Neuronal stem cell (in vitro differentiated cells): ENCODE data around the gene WDR87.

Experiments
- DNase-seq: peaks from one replicate; pipeline ENCODE4 v3.0.0-alpha.2; 2013; ENCODE audit warnings: low spot score
- H2AFZ ChIP-seq: one replicate; pipeline ENCODE4 v1.6.1; 2013; ENCODE audit warnings: mild to moderate bottlenecking, low read length, inconsistent platforms
- H2AK5ac ChIP-seq: 2 replicates; pipeline ENCODE4 v1.6.1; 2013; ENCODE audit warnings: low read depth, mild to moderate bottlenecking, inconsistent platforms, low read length, moderate library complexity, mixed read lengths
- H2BK120ac ChIP-seq: 2 replicates; pipeline ENCODE4 v1.6.1; 2013; ENCODE audit warnings: low read depth, mild to moderate bottlenecking, inconsistent platforms, low read length, moderate library complexity, mixed read lengths
- H2BK12ac ChIP-seq: one replicate; pipeline ENCODE4 v1.6.1; 2013; ENCODE audit warnings: low read length, inconsistent platforms
- H2BK15ac ChIP-seq: 2 replicates; pipeline ENCODE4 v1.6.1; 2013; ENCODE audit warnings: mild to moderate bottlenecking, low read length, inconsistent platforms, mixed read lengths
- H2BK5ac ChIP-seq: one replicate; pipeline ENCODE4 v1.6.1; 2013; ENCODE audit warnings: inconsistent platforms, mild to moderate bottlenecking, low read length, moderate library complexity
- H3K14ac ChIP-seq: one replicate; pipeline ENCODE4 v1.6.1; 2013; ENCODE audit warnings: low read length, inconsistent platforms
- H3K18ac ChIP-seq: 2 replicates; pipeline ENCODE4 v1.6.1; 2013; ENCODE audit warnings: low read length, inconsistent platforms
- H3K23ac ChIP-seq: 2 replicates; pipeline ENCODE4 v1.6.1; 2013; ENCODE audit warnings: low read depth, mild to moderate bottlenecking, mixed read lengths, low read length, inconsistent platforms; ENCODE audit not compliant: poor library complexity
- H3K27ac ChIP-seq: replicated peaks from 3 replicates; pipeline ENCODE4 v1.5.1; 2013; ENCODE audit warnings: low read length, inconsistent platforms
- H3K27me3 ChIP-seq, 3 experiments: 2 replicates each; pipeline ENCODE4 v1.6.1; 2013; ENCODE audit warnings: low read length in 3 of 3, mild to moderate bottlenecking in 2 of 3, inconsistent platforms in 1 of 3, low read depth in 1 of 3, mixed read lengths in 1 of 3, moderate library complexity in 1 of 3; ENCODE audit not compliant: control insufficient read depth in 3 of 3, insufficient read depth in 3 of 3
- H3K36me3 ChIP-seq, 2 donors: replicated peaks in 1 of 2; 2 replicates each; pipeline ENCODE4 v1.6.1; 2013; ENCODE audit warnings: low read length in 2 of 2; ENCODE audit not compliant: control insufficient read depth in 2 of 2, insufficient read depth in 2 of 2
- H3K4ac ChIP-seq: 2 replicates; pipeline ENCODE4 v1.6.1; 2013; ENCODE audit warnings: inconsistent platforms, mild to moderate bottlenecking, low read length, moderate library complexity
- H3K4me1 ChIP-seq, 2 donors: 1 replicate in 1 of 2; 2 replicates in 1 of 2; pipeline ENCODE4 v1.6.1; 2013; ENCODE audit warnings: low read length in 2 of 2, low read depth in 1 of 2; ENCODE audit not compliant: control insufficient read depth in 2 of 2, insufficient read depth in 1 of 2
- H3K4me2 ChIP-seq: one replicate; pipeline ENCODE4 v1.6.1; 2013; ENCODE audit warnings: mild to moderate bottlenecking, low read length, inconsistent platforms; ENCODE audit not compliant: insufficient read depth, poor library complexity, severe bottlenecking
- H3K4me3 ChIP-seq, 2 donors: 2 replicates each; pipeline ENCODE4 v1.5.1; 2013; ENCODE audit warnings: low read length in 2 of 2, mild to moderate bottlenecking in 2 of 2, inconsistent platforms in 1 of 2, moderate library complexity in 1 of 2
- H3K79me1 ChIP-seq: one replicate; pipeline ENCODE4 v1.6.1; 2013; ENCODE audit warnings: low read depth, mild to moderate bottlenecking, inconsistent platforms, low read length, moderate library complexity
- H3K9ac ChIP-seq: one replicate; pipeline ENCODE4 v1.6.1; 2013; ENCODE audit warnings: mild to moderate bottlenecking, low read depth, low read length, inconsistent platforms; ENCODE audit not compliant: poor library complexity
- H3K9me3 ChIP-seq, 2 donors: replicated peaks in 1 of 2; 2 replicates each; pipeline versions ENCODE3 to v1.6.1; 2013; ENCODE audit warnings: low read length in 2 of 2, mild to moderate bottlenecking in 2 of 2, inconsistent platforms in 1 of 2, low read depth in 1 of 2, mixed read lengths in 1 of 2, moderate library complexity in 1 of 2; ENCODE audit not compliant: control insufficient read depth in 2 of 2, insufficient read depth in 1 of 2
- H4K8ac ChIP-seq: one replicate; pipeline ENCODE4 v1.6.1; 2013; ENCODE audit warnings: low read depth, mild to moderate bottlenecking, inconsistent platforms, low read length, moderate library complexity
- H4K91ac ChIP-seq: one replicate; pipeline ENCODE4 v1.6.1; 2013; ENCODE audit warnings: low read length, low read depth, mild to moderate bottlenecking, inconsistent platforms; ENCODE audit not compliant: poor library complexity
- WGBS, 2 donors: extraction: QIAGEN DNeasy Blood & Tissue Kit; methylation state at CpG; one replicate each; pipeline ENCODE4 v1.1.7; 2013; ENCODE audit warnings: missing lambda C conversion rate in 2 of 2, mixed read lengths in 1 of 2; ENCODE audit not compliant: insufficient read length in 2 of 2, insufficient replicate concordance in 1 of 2; ENCODE audit errors: extremely low coverage in 2 of 2; 5-methylcytosine and 5-hydroxymethylcytosine counted together

Gene WDR87

DNA sequence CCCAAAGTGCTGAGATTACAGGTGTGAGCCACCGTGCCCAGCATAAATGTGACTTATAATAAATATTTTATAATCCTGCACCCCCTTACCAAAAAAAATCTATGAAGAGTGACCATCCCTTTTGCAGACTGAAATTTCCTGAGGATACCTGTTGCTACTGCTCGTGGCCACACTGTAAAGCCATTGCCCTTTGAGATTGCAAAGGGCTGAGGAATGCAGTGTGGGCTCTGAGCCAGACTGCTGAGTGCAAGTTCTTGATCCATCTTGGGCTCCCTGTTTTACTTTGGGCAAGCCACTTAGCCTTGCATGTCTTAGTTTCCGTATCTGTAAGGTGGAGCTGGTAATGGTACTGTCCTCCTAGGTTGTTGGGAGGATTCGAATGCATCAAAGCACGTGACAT, 24.0 kb upstream of the WDR87 start:
- Histone ChIP-seq H3K27ac (no peak overlapping the region), H3K18ac (no peak overlapping the region), H2BK15ac (no peak overlapping the region), H3K4me3 (no peak overlapping the region), H4K8ac (no peak overlapping the region), H3K36me3 (peaks cover 0 to 4% of the 10 kb centered on the region in 2 donors), H3K9ac (no peak overlapping the region), H3K9me3 (peaks cover 1 to 8% of the 10 kb centered on the region in 2 donors), H3K23ac (no peak overlapping the region), H2BK120ac (no peak overlapping the region), H3K14ac (no peak overlapping the region), H4K91ac (no peak overlapping the region), H2AFZ (no peak overlapping the region), H3K4ac (no peak overlapping the region), H2BK5ac (no peak overlapping the region), H3K79me1 (peaks cover 7% of the 10 kb centered on the region), H3K4me2 (no peak overlapping the region), H3K4me1 (peaks cover 14 to 19% of the 10 kb centered on the region in 2 donors), H2BK12ac (no peak overlapping the region), H3K27me3 (no peaks in the 10 kb centered on the region), H2AK5ac (no peak overlapping the region)
- no CpG with 5 or more reads among the region's 5 CpGs for whole genome bisulfite sequencing, 2 donors
- DNase-seq = no peak

- Histone ChIP-seq H2BK120ac (no peak overlapping the region), H3K36me3 (peaks cover 0 to 8% of the 10 kb centered on the region in 2 donors), H3K79me1 (peaks cover 7% of the 10 kb centered on the region), H2AFZ (no peak overlapping the region), H4K8ac (no peak overlapping the region), H3K23ac (no peak overlapping the region), H3K27me3 (no peaks in the 10 kb centered on the region), H3K14ac (no peak overlapping the region), H3K9me3 (peaks cover 0 to 9% of the 10 kb centered on the region in 2 donors), H3K4me2 (no peak overlapping the region), H3K9ac (no peak overlapping the region), H3K18ac (no peak overlapping the region), H2BK5ac (no peak overlapping the region), H3K27ac (no peak overlapping the region), H3K4ac (no peak overlapping the region), H3K4me3 (no peak overlapping the region), H4K91ac (no peak overlapping the region), H2AK5ac (no peak overlapping the region), H2BK12ac (no peak overlapping the region), H3K4me1 (peaks cover 14 to 19% of the 10 kb centered on the region in 2 donors), H2BK15ac (no peak overlapping the region)
- WGBS, 2 donors = no CpG with 5 or more reads among the region's 4 CpGs
- no peak for DNase-seq
Observed at GRCh38 chr19:37929355-37929923, 23.0 kb upstream of the WDR87 start.

- Histone ChIP-seq H3K14ac (no peak overlapping the region), H2BK15ac (no peak overlapping the region), H2BK5ac (no peak overlapping the region), H2AFZ (no peak overlapping the region), H2BK12ac (no peak overlapping the region), H3K4me2 (no peak overlapping the region), H3K9ac (no peak overlapping the region), H4K91ac (no peak overlapping the region), H3K79me1 (peaks cover 7% of the 10 kb centered on the region), H3K18ac (no peak overlapping the region), H3K4ac (no peak overlapping the region), H3K23ac (no peak overlapping the region), H3K4me3 (no peak overlapping the region), H2BK120ac (no peak overlapping the region), H3K27ac (no peak overlapping the region), H3K27me3 (no peaks in the 10 kb centered on the region), H3K36me3 (peaks cover 0 to 8% of the 10 kb centered on the region in 2 donors), H4K8ac (no peak overlapping the region), H3K9me3 (peaks cover 0 to 9% of the 10 kb centered on the region in 2 donors), H3K4me1 (peaks cover 13 to 15% of the 10 kb centered on the region in 2 donors), H2AK5ac (no peak overlapping the region)
- whole genome bisulfite sequencing, 2 donors = no CpG with 5 or more reads among the region's 5 CpGs
- no peak for DNase-seq
Observed at GRCh38 chr19:37928527-37929286, 22.3 kb upstream of the WDR87 start.

DNA sequence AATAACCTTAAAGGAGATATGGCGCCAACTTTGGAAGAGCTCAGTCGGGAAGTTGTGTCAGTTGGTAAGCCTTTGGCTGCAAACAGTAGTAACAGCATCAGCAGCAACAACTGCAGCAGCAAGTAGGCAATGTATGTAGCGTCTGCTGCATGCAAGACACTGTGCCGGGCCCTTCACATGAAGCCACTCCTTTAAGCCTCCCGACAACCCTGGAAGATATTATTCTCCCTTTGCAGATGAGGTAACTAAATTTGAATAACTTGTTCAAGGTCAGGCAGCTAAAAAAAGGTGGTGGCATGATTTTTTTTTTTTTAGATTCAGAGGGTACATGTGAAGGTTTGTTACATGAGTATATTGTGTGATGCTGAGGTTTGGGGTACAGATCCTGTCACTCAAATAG, 20.3 kb upstream of the WDR87 start:
- no peak overlapping the region for H2BK120ac ChIP-seq
- no peak overlapping the region for H2AFZ ChIP-seq
- H3K4me2 ChIP-seq = no peak overlapping the region
- peaks cover 2 to 4% of the 10 kb centered on the region in 2 donors for H3K4me1 ChIP-seq
- no peak overlapping the region for H2BK15ac ChIP-seq
- no peak overlapping the region for H4K8ac ChIP-seq
- H2BK5ac ChIP-seq = no peak overlapping the region
- peaks cover 0 to 13% of the 10 kb centered on the region in 2 donors for H3K36me3 ChIP-seq
- H2AK5ac ChIP-seq = no peak overlapping the region
- H3K4me3 ChIP-seq = no peak overlapping the region
- H4K91ac ChIP-seq = no peak overlapping the region
- no peak for DNase-seq
- H3K27me3 ChIP-seq = no peaks in the 10 kb centered on the region
- H3K14ac ChIP-seq = no peak overlapping the region
- peak overlapping the region; percentile 9 for H2BK12ac ChIP-seq
- H3K4ac ChIP-seq = no peak overlapping the region
- no CpG with 5 or more reads among the region's 5 CpGs for WGBS, 2 donors
- H3K9ac ChIP-seq = no peak overlapping the region
- H3K27ac ChIP-seq = no peak overlapping the region
- H3K79me1 ChIP-seq = peaks cover 7% of the 10 kb centered on the region
- peaks cover 0 to 9% of the 10 kb centered on the region in 2 donors for H3K9me3 ChIP-seq
- peak overlapping the region; percentile 46 for H3K18ac ChIP-seq
- H3K23ac ChIP-seq = peak overlapping the region; percentile 63
